DND-41 (cell line): ENCODE measurements around the gene GRIK4.

Experiments
- ATAC-seq: fragments of 200-7000 bp; cut with Tn5 transposase; 3 replicates; pipeline ENCODE4 v1.9.1; 2021; ENCODE audit warnings: low read depth; ENCODE audit not compliant: insufficient read depth
- DNase-seq: peaks from one replicate; pipeline ENCODE4 v3.0.0-alpha.2; 2020
- H2AFZ ChIP-seq: 2 replicates; pipeline ENCODE4 v1.6.0; 2012; ENCODE audit warnings: low read depth, low read length
- H3K27ac ChIP-seq: 2 replicates; pipeline ENCODE4 v1.5.1; 2012; ENCODE audit warnings: low read length, inconsistent platforms
- H3K27me3 ChIP-seq: fragments of 200-600 bp; sonication (generic); 2 replicates; pipeline ENCODE4 v1.6.0; 2012; ENCODE audit warnings: low read length, mild to moderate bottlenecking, inconsistent platforms; ENCODE audit not compliant: insufficient read depth, poor library complexity
- H3K36me3 ChIP-seq: 2 replicates; pipeline ENCODE4 v1.5.1; 2012; ENCODE audit warnings: low read length, inconsistent platforms; ENCODE audit not compliant: insufficient read depth
- H3K4me1 ChIP-seq: 2 replicates; pipeline ENCODE4 v1.5.1; 2012; ENCODE audit warnings: mild to moderate bottlenecking, low read length; ENCODE audit not compliant: insufficient read depth
- H3K4me2 ChIP-seq: 2 replicates; pipeline ENCODE4 v1.6.0; 2012; ENCODE audit warnings: mild to moderate bottlenecking, moderate library complexity, low read length, inconsistent platforms; ENCODE audit not compliant: insufficient read depth
- H3K4me3 ChIP-seq, 2 experiments: fragments of 200-600 bp in 1 of 2; shearing (Covaris generic) in 1 of 2; 2 replicates each; pipeline ENCODE4 v1.5.1; 2012 to 2016; ENCODE audit warnings: inconsistent platforms in 2 of 2, low read length in 2 of 2, mild to moderate bottlenecking in 2 of 2, low read depth in 1 of 2, moderate library complexity in 1 of 2
- H3K79me2 ChIP-seq: 2 replicates; pipeline ENCODE4 v1.6.0; 2012; ENCODE audit warnings: low read length, inconsistent platforms; ENCODE audit not compliant: insufficient read depth
- H3K9ac ChIP-seq: 2 replicates; pipeline ENCODE4 v1.6.0; 2012; ENCODE audit warnings: low read depth, mild to moderate bottlenecking, inconsistent platforms, low read length, moderate library complexity
- H3K9me3 ChIP-seq: 2 replicates; pipeline ENCODE4 v1.5.1; 2012; ENCODE audit warnings: low read length, moderate library complexity, mild to moderate bottlenecking, inconsistent platforms; ENCODE audit not compliant: insufficient read depth, severe bottlenecking
- H4K20me1 ChIP-seq: 2 replicates; pipeline ENCODE4 v1.6.0; 2012; ENCODE audit warnings: low read length; ENCODE audit not compliant: insufficient read depth
- CTCF ChIP-seq: IDR thresholded peaks from 2 replicates; pipeline ENCODE4 v1.5.1; 2012; ENCODE audit warnings: borderline replicate concordance, low read length, moderate library complexity, mild to moderate bottlenecking; ENCODE audit not compliant: poor library complexity, severe bottlenecking; ENCODE audit errors: extremely low read depth
- EZH2 ChIP-seq: IDR thresholded peaks from 3 replicates; pipeline ENCODE4 v1.6.1; 2012; ENCODE audit warnings: borderline replicate concordance, low read depth, mild to moderate bottlenecking, moderate library complexity, low read length, inconsistent platforms; ENCODE audit not compliant: severe bottlenecking

The GRIK4 gene

GRCh38 chr11:120694726-120695125, 183.2 kb downstream of the GRIK4 start:
- Histone ChIP-seq H3K9me3 (no peaks in the 10 kb centered on the region), H3K79me2 (no peaks in the 10 kb centered on the region), H4K20me1 (0 out of 2 replicates have a peak, but pooled peaks cover 3% of the 10 kb centered on the region), H3K4me2 (no peak overlapping the region), H3K36me3 (no peaks in the 10 kb centered on the region), H3K4me1 (no peaks in the 10 kb centered on the region), H2AFZ (no peak overlapping the region), H3K27ac (no peak overlapping the region), H3K9ac (no peak overlapping the region), H3K4me3 (no peak overlapping the region), H3K27me3 (peaks cover 12% of the 10 kb centered on the region)
- TF ChIP-seq CTCF (no peak), EZH2 (no peak)
- ATAC-seq (no peak), DNase-seq (no peak)

- Histone ChIP-seq H3K4me1 (no peaks in the 10 kb centered on the region), H3K4me3 (no peak overlapping the region), H3K9me3 (no peaks in the 10 kb centered on the region), H3K36me3 (no peaks in the 10 kb centered on the region), H3K27ac (no peak overlapping the region), H4K20me1 (0 out of 2 replicates have a peak, but pooled peaks cover 3% of the 10 kb centered on the region), H3K4me2 (no peak overlapping the region), H3K9ac (no peak overlapping the region), H3K27me3 (peaks cover 8% of the 10 kb centered on the region), H3K79me2 (no peaks in the 10 kb centered on the region), H2AFZ (no peak overlapping the region)
- DNase-seq (no peak), ATAC-seq (no peak)
- no peak for TF ChIP-seq CTCF
- no peak for TF ChIP-seq EZH2
These were observed 183.9 kb downstream of the GRIK4 start for GRCh38 chr11:120695426-120695825.

GRCh38 chr11:120695939-120696338, 184.4 kb downstream of the GRIK4 start:
- Histone ChIP-seq H3K27me3 (peaks cover 5% of the 10 kb centered on the region), H3K4me2 (no peak overlapping the region), H2AFZ (no peak overlapping the region), H3K4me3 (no peak overlapping the region), H3K9me3 (no peaks in the 10 kb centered on the region), H3K79me2 (no peaks in the 10 kb centered on the region), H3K27ac (no peak overlapping the region), H3K9ac (no peak overlapping the region), H3K4me1 (no peaks in the 10 kb centered on the region), H4K20me1 (0 out of 2 replicates have a peak, but pooled peaks cover 5% of the 10 kb centered on the region), H3K36me3 (no peaks in the 10 kb centered on the region)
- ATAC-seq (no peak), DNase-seq (no peak)
- TF ChIP-seq CTCF (no peak), EZH2 (no peak)
